Mucosa of descending colon (tissue), 3 donors: ENCODE data around the gene EPHB3. TPM values are rescaled to one million over a fixed set of nuclear protein-coding genes. Genes with fewer than 3 reads are reported as not detected.
A peak's percentile ranks its signal among the peaks of the same experiment; 100 is the strongest.

Experiments
- ATAC-seq: fragments of 200-7000 bp; cut with Tn5 transposase; one replicate; pipeline ENCODE4 v1.9.1; 2020; ENCODE audit warnings: mild to moderate bottlenecking, moderate library complexity
- DNase-seq, 3 donors: peaks; one replicate each; pipeline ENCODE4 v3.0.0-alpha.2; 2020
- H3K36me3 ChIP-seq: fragments of 200-600 bp; one replicate; pipeline ENCODE4 v1.8.0; 2021; ENCODE audit warnings: low read depth, mild to moderate bottlenecking
- H3K4me1 ChIP-seq: fragments of 200-600 bp; one replicate; pipeline ENCODE4 v1.8.0; 2021; ENCODE audit warnings: low read depth, mild to moderate bottlenecking
- H3K4me3 ChIP-seq: fragments of 200-600 bp; one replicate; pipeline ENCODE4 v1.8.0; 2021; ENCODE audit warnings: mild to moderate bottlenecking
- H3K9me3 ChIP-seq: fragments of 200-600 bp; one replicate; pipeline ENCODE4 v1.8.0; 2021; ENCODE audit warnings: mild to moderate bottlenecking
- CTCF ChIP-seq: fragments of 200-600 bp; IDR thresholded peaks from one replicate; pipeline ENCODE4 v1.8.0; 2022; ENCODE audit warnings: antibody characterized with exemption, mild to moderate bottlenecking
- intact Hi-C, 2 donors: fragments of 100-400 bp; cut with DNase I in 1 of 2; cut with micrococcal nuclease in 1 of 2; formaldehyde crosslinking; loops; one replicate each; pipeline versions ENCODE4 v1.11.0 to v1.11.1; 2022; cut with DNase I, micrococcal nuclease
- total RNA-seq, 3 donors: library from RNA; stranded (reverse); fragmentation: NEBNext Ultra II Directional in 2 of 3; extraction: Animal tissue kit (Norgen Biotek cat#: 25700) in 2 of 3; gene quantifications; one replicate each; pipeline versions ENCODE4 v1.2.1 to v1.2.4, GENCODE V29; 2021 to 2023
- donor health status: DM: no; HTN: no; CAD: no; lungs with moderate emphysema.
- donor health status: DM: no; HTN: no; CAD: no.
- donor health status: DM: no; HTN: yes; CAD: no.

EPHB3 gene
- total RNA-seq, 3 donors from 2014 or later, result 14.1 to 57.2 (median 33.6) TPM

DNA sequence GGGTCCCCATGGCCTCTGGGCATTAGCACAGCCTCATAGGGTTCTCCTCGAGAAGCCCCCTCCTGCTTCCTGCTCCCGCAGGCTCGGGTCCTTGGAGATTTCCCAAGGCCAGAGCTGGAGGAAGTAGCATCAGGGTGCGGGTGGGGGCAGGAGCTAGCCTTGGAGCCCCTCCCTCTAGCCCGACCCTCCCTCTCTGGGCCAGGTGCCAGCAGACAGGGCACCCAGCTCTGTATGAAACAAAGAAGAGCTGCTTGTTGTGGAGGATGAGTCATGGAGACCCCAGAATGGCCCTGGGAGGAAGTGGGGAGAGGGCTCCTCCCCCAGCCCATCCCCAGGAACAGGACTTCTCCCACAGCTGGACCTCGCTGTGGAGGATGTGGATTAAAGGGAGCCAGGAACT, 29.2 kb downstream of the EPHB3 start:
- ATAC-seq (no peak), DNase-seq (no peak)
- no peak for TF ChIP-seq CTCF
- Histone ChIP-seq H3K4me1 (no peaks in the 10 kb centered on the region), H3K9me3 (no peaks in the 10 kb centered on the region), H3K4me3 (no peak overlapping the region), H3K36me3 (no peaks in the 10 kb centered on the region)
- intact Hi-C loops, result no loop called here

DNA sequence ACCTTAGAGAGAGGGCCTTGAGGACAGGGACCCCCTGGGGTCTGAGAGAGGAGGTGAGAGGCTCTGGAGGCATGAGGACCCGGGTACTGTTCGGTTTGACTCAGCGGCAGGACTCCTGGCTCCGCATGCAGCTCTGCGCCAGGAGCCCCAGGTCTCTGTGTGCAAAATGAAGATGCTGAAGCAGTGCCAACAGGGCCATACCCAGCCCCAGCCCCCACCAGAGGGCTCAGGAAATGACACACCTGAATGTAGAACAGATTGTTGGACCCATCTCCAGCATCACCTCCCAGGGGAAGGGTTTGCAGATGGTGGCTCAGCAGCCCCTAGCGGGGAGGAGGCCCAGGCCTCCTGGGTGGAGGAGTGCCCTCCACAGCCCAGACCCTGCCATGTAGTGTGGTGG, 30.2 kb downstream of the EPHB3 start:
- Histone ChIP-seq H3K9me3 (no peaks in the 10 kb centered on the region), H3K4me1 (no peaks in the 10 kb centered on the region), H3K36me3 (no peaks in the 10 kb centered on the region), H3K4me3 (no peak overlapping the region)
- intact Hi-C loops, result no loop called here
- no peak for ATAC-seq
- DNase-seq, result no peak
- TF ChIP-seq CTCF, result no peak

DNA sequence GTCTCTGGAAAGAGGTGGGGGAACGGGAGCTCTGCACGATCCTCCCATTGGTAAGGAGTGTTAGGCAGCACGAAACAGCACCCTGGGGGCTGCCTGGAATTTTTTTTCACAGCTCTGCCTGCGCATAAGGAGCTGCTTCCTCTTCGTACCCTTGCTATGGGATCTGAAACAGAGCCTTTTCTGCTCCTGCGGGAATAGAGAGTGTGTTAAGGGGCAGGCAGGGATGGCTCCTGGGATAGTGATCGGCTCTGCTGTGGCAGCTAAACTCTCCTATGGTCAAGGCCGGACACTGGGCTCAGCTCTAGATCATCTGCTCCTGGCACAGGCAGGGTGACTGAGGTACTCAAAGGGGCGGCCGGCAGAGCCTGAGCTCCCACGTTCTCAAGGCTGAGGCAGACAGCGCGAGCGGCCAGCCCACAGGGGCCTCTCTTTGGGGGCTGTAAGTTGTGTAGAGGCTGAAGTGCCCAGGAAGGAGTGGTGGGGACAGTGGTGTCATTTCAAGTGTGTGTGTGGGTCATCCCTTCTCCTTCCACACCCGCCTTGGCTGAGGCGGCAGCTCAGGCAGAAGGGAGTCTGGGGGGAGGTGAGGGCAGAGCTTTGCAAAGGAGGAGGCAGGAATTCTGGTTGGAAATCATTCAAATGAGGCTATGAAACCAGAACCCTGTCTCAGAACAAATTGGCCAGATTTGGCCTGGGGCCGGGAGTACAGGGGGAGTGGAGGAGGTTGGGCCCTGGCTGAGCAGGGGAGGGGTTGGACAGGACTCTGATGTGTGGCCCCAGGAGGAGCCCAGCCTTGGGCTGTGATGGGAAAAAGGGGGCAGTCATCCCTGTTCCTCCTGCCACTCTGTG, 31.0 kb downstream of the EPHB3 start:
- no peak for ATAC-seq
- intact Hi-C loops, result no loop called here
- no peaks in the 10 kb centered on the region for H3K36me3 ChIP-seq
- TF ChIP-seq CTCF, result no peak
- no peak overlapping the region for H3K4me3 ChIP-seq
- H3K9me3 ChIP-seq, result no peaks in the 10 kb centered on the region
- H3K4me1 ChIP-seq, result peaks cover 2% of the 10 kb centered on the region
- DNase-seq, result no peak

DNA sequence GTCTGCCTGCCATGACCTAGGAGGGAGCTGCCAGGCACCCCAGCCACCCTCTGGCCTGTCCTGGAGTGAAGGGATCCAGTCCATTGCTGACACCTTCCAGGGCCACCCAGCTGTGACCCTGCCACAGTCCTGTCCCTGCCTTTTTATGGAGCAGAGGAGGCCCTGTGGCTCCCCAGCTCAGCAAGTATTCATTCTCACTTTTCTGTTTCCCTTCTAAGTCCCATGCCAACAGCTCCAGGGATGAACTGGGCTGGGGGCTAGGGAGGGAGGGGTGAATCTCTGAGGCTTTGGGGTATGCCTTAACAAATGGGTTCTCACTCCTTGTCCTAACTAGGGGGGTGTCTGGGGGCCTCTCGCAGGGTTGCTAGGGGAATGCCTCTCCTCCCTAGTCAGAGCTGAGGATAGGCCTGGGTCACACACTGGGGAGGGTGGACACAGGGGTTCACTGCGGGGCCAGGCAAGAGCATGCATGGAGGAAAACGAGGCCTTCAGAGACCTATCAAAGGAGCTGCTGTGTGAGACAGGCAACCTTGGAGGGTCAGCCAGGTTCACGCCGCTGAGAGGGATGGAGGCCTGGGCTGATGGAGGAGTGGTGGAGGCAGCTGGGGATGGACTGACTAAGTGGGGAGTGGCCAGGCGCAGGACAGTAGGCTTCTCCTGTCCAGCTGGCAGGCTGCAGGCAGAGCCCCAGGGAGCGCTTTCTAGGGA, 31.8 kb downstream of the EPHB3 start:
- ATAC-seq, result peak; percentile 18
- no peaks in the 10 kb centered on the region for H3K9me3 ChIP-seq
- H3K4me3 ChIP-seq, result no peak overlapping the region
- H3K36me3 ChIP-seq, result no peaks in the 10 kb centered on the region
- peaks cover 3% of the 10 kb centered on the region for H3K4me1 ChIP-seq
- DNase-seq, result no peak
- intact Hi-C loops, result no loop called here
- no peak for TF ChIP-seq CTCF

DNA sequence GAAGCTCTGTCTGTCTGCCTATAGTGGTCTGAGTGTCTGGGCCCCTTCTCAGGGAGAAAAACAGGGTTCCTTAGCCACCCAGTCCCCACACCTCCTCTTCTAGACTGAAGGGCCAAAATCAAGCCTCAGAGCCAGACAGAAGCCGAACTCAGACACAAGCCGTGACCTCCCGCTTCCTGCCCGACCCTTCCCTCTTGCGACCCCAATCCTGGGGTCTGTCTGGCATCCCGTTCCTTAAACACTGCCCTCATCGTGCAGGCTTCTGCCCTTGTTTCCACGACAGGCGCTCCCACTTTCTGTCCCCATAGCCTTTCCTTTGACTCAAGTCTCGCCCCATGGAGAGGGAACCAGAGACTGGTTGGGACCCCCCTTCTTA, 32.3 kb downstream of the EPHB3 start:
- no peak for DNase-seq
- H3K36me3 ChIP-seq, result no peaks in the 10 kb centered on the region
- H3K4me3 ChIP-seq, result no peak overlapping the region
- intact Hi-C loops, result no loop called here
- ATAC-seq, result no peak
- no peak for TF ChIP-seq CTCF
- H3K4me1 ChIP-seq, result peaks cover 3% of the 10 kb centered on the region
- H3K9me3 ChIP-seq, result no peaks in the 10 kb centered on the region
